Fibroblast of lung (primary cell): ENCODE data around the gene ROBO2. TPM values are rescaled to one million over a fixed set of nuclear protein-coding genes. Genes with fewer than 3 reads are reported as not detected.

Experiments
- DNase-seq, 2 donors: peaks; one replicate each; pipeline versions ENCODE4 v3.0.0 to v3.0.0-alpha.2; 2010; ENCODE audit warnings: low read depth in 2 of 2
- H2AFZ ChIP-seq: 2 replicates; pipeline ENCODE4 v1.5.1; 2012; ENCODE audit warnings: low read length, control low read depth, inconsistent platforms
- H3K27ac ChIP-seq: 2 replicates; pipeline ENCODE4 v1.5.1; 2011; ENCODE audit warnings: low read length, control low read depth; ENCODE audit not compliant: insufficient read depth
- H3K27me3 ChIP-seq: 2 replicates; pipeline ENCODE4 v1.5.1; 2011; ENCODE audit warnings: mild to moderate bottlenecking, low read length; ENCODE audit not compliant: control insufficient read depth, insufficient read depth
- H3K36me3 ChIP-seq: 2 replicates; pipeline ENCODE4 v1.5.1; 2011; ENCODE audit warnings: low read length; ENCODE audit not compliant: control insufficient read depth, insufficient read depth
- H3K4me1 ChIP-seq: 2 replicates; pipeline ENCODE4 v1.5.1; 2011; ENCODE audit warnings: low read length; ENCODE audit not compliant: control insufficient read depth, insufficient read depth; ENCODE audit errors: extremely low read depth
- H3K4me2 ChIP-seq: 2 replicates; pipeline ENCODE4 v1.5.1; 2011; ENCODE audit warnings: low read length, control low read depth; ENCODE audit not compliant: insufficient read depth; ENCODE audit errors: extremely low read depth
- H3K4me3 ChIP-seq, 4 experiments: fragments of 200-600 bp in 1 of 4; sonication (generic) in 1 of 4; replicated peaks in 1 of 4; 2 replicates each; pipeline ENCODE4 v1.5.1; 2011 to 2016; ENCODE audit warnings: low read length in 4 of 4, low read depth in 3 of 4, mild to moderate bottlenecking in 3 of 4, control low read depth in 2 of 4, inconsistent platforms in 1 of 4, mixed read lengths in 1 of 4; ENCODE audit not compliant: insufficient read depth in 1 of 4; ENCODE audit errors: control extremely low read depth in 1 of 4
- H3K79me2 ChIP-seq: 2 replicates; pipeline ENCODE4 v1.5.1; 2012; ENCODE audit warnings: mild to moderate bottlenecking, low read length, inconsistent platforms; ENCODE audit not compliant: control insufficient read depth, insufficient read depth
- H3K9ac ChIP-seq: 2 replicates; pipeline ENCODE4 v1.5.1; 2011; ENCODE audit warnings: mild to moderate bottlenecking, low read length, control low read depth; ENCODE audit not compliant: insufficient read depth
- H3K9me3 ChIP-seq: 2 replicates; pipeline ENCODE4 v1.5.1; 2012; ENCODE audit warnings: low read depth, low read length; ENCODE audit not compliant: control insufficient read depth, insufficient read depth
- H4K20me1 ChIP-seq: 2 replicates; pipeline ENCODE4 v1.5.1; 2011; ENCODE audit warnings: low read length; ENCODE audit not compliant: control insufficient read depth, insufficient read depth; ENCODE audit errors: extremely low read depth
- EZH2 ChIP-seq: IDR thresholded peaks from 2 replicates; pipeline ENCODE4 v1.5.1; 2012; ENCODE audit warnings: low read length, control low read depth, mild to moderate bottlenecking; ENCODE audit errors: missing control alignments
- polyA plus RNA-seq, 2 donors: library from polyadenylated mRNA; depleted of rRNA in 1 of 2; stranded (reverse) in 1 of 2; unstranded in 1 of 2; fragments of >200 nt; gene quantifications; 2 replicates each; pipeline ENCODE4 v1.2.1, GENCODE V29; 2011 to 2012; ENCODE audit warnings: missing spikeins in 1 of 2
- total RNA-seq: library from RNA; depleted of rRNA; stranded (reverse); fragments of >200 nt; gene quantifications from 2 replicates; pipeline ENCODE4 v1.2.1, GENCODE V29; 2014
- TF ChIP-seq, protein P1 (sequence below), 2 donors: IDR thresholded peaks in 1 of 2; conservative IDR thresholded peaks in 1 of 2; 1 replicate in 1 of 2; 2 replicates in 1 of 2; pipeline ENCODE4 v1.5.1; 2011 to 2012; ENCODE audit warnings: low read length in 2 of 2, control low read depth in 1 of 2, inconsistent platforms in 1 of 2, low read depth in 1 of 2, mild to moderate bottlenecking in 1 of 2

The ROBO2 gene
- total and polyA plus RNA-seq, 2 donors (not counting 1 experiment from before 2014, with no cell fraction given) = 0.83 to 1.5 TPM

DNA sequence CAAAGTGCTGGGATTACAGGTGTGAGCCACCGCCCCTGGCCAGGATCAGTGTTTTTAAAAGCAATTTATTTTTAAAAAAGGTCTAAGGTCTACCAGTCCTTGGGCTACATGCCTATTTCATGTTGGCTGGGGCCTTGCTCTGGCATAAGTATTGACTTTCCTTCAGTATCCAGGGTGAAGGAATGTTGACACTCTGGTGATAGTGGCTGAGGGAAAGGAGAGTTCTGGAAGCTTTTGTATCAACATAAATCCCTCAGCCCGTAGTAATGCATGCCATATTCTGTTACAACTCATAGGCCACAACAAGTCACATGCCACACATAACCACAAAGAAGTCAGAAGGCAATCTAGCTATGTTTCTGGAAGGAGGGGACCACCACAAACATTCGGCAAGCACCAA, 273.9 kb downstream of the ROBO2 start:
- Histone ChIP-seq H3K9ac (no peak overlapping the region), H3K4me2 (no peak overlapping the region), H3K4me1 (no peaks in the 10 kb centered on the region), H3K9me3 (no peaks in the 10 kb centered on the region), H2AFZ (no peak overlapping the region), H3K4me3 (no peak overlapping the region), H4K20me1 (no peaks in the 10 kb centered on the region), H3K36me3 (no peaks in the 10 kb centered on the region), H3K27ac (no peak overlapping the region), H3K27me3 (no peaks in the 10 kb centered on the region), H3K79me2 (no peaks in the 10 kb centered on the region)
- DNase-seq = no peak
- TF ChIP-seq, protein P1, sequence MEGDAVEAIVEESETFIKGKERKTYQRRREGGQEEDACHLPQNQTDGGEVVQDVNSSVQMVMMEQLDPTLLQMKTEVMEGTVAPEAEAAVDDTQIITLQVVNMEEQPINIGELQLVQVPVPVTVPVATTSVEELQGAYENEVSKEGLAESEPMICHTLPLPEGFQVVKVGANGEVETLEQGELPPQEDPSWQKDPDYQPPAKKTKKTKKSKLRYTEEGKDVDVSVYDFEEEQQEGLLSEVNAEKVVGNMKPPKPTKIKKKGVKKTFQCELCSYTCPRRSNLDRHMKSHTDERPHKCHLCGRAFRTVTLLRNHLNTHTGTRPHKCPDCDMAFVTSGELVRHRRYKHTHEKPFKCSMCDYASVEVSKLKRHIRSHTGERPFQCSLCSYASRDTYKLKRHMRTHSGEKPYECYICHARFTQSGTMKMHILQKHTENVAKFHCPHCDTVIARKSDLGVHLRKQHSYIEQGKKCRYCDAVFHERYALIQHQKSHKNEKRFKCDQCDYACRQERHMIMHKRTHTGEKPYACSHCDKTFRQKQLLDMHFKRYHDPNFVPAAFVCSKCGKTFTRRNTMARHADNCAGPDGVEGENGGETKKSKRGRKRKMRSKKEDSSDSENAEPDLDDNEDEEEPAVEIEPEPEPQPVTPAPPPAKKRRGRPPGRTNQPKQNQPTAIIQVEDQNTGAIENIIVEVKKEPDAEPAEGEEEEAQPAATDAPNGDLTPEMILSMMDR (conservative IDR thresholded peaks at IDR 0.05 in 1 of 2, IDR thresholded peaks at IDR 0.05 in 1 of 2; ENCODE audit: low read depth in 1 of 2, low read length in 2 of 2) = no peak

DNA sequence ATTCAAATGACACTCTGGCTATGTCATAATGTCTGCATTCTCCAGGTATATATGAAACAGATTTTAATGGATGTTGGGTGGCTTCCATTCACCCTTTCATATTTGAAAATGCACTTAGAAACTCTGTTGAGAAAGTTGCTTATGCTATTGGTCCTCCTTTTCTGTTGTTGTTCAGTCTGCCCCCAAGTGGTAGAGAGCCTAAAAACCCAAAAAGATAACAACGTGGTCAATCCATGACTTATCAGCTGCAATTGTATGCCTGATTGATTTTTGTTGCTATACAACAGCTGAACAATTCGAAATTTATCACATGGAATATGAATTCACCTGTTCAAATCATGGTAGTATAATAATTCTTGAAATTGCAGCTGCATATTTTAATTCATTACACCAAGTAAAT, 279.8 kb downstream of the ROBO2 start:
- Histone ChIP-seq H3K79me2 (no peaks in the 10 kb centered on the region), H3K9me3 (no peaks in the 10 kb centered on the region), H3K4me1 (no peaks in the 10 kb centered on the region), H2AFZ (no peak overlapping the region), H3K36me3 (no peaks in the 10 kb centered on the region), H3K27ac (no peak overlapping the region), H3K9ac (no peak overlapping the region), H3K27me3 (no peaks in the 10 kb centered on the region), H3K4me2 (no peak overlapping the region), H4K20me1 (no peaks in the 10 kb centered on the region), H3K4me3 (no peak overlapping the region)
- peak; percentile 1 to 48 for DNase-seq
- TF ChIP-seq EZH2 = no peak
- TF ChIP-seq, protein P1 (conservative IDR thresholded peaks at IDR 0.05 in 1 of 2, IDR thresholded peaks at IDR 0.05 in 1 of 2; ENCODE audit: low read depth in 1 of 2, low read length in 2 of 2) = peak; percentile 47 to 61

DNA sequence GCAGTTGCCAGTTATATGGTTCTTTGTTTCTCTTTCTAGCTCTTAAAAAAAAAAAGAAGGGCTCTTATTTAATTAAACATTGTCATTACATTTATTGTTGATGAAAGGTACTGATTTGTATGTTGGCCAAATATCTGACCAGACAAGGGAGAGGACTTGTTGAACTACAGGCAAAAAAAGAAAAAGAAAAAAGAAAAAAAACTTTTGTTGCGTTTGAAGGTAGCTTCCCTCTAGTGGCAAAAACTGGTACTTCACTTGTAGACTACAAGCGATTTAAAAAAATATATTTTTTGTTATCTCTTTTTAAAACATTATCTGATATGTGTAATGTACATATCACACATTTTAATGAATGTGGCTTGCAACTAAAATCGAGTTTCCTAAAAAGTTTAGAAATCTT, 280.6 kb downstream of the ROBO2 start:
- H3K27me3 ChIP-seq = no peaks in the 10 kb centered on the region
- no peak overlapping the region for H3K4me2 ChIP-seq
- H3K4me3 ChIP-seq = no peak overlapping the region
- H3K9me3 ChIP-seq = no peaks in the 10 kb centered on the region
- H4K20me1 ChIP-seq = no peaks in the 10 kb centered on the region
- H3K36me3 ChIP-seq = no peaks in the 10 kb centered on the region
- peak; percentile 40 to 70 for DNase-seq
- H3K9ac ChIP-seq = no peak overlapping the region
- no peaks in the 10 kb centered on the region for H3K4me1 ChIP-seq
- H2AFZ ChIP-seq = no peak overlapping the region
- H3K79me2 ChIP-seq = no peaks in the 10 kb centered on the region
- TF ChIP-seq EZH2 = no peak
- TF ChIP-seq, protein P1 (conservative IDR thresholded peaks at IDR 0.05 in 1 of 2, IDR thresholded peaks at IDR 0.05 in 1 of 2; ENCODE audit: low read depth in 1 of 2, low read length in 2 of 2) = peak; percentile 58 to 66
- H3K27ac ChIP-seq = no peak overlapping the region
